ENCODE measurements around the gene ZNF414.
"Not testable (repeated sequence)": the region's sequence is repeated elsewhere in the genome, so short reads cannot be mapped to it uniquely, and the experiment has no call there.

ZNF414 gene

GRCh38 chr19:8517551-8518442 lies 3.8 kb upstream of the ZNF414 start:
- peak; percentile 89 for DNase-seq

GRCh38 chr19:8515317-8515716 lies 1.4 kb upstream of the ZNF414 start:
- DNase-seq, result peak; percentile 89

- DNase-seq, result not testable (repeated sequence)
Measured at GRCh38 chr19:8514505-8515009, 590 bp upstream of the ZNF414 start.

DNA sequence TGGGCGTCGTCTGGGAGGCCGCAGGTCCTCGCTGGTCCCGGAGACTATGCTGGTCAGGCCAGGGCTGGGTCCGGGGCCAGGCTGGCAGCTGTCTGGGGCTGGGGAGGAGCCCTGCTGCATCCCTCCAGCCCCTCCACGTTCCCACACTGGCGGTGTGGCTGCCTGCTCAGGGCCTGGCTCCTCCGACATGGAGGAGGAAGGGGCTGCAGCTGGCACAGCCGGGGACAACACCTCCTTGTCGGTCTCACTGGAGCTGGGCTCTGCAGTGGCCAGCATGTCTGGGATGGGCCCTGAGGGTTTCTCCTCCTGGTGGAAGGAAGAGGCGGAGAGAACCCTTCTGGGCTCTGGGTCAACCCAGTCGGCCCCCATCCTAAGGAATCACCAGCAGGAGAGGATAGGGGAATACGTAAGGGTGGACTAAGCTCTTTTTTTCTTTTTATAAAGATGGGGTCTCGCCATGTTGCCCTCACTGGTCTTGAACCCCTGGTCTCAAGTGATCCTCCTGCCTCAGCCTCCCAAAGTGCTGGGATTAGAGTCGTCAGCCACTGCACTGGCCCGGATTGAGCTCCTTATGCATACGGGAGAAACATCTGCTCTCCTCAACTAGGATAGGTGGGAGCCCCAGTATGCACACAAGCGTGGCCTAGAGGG lies 806 bp downstream of the ZNF414 start:
- DNase-seq, result no peak

DNA sequence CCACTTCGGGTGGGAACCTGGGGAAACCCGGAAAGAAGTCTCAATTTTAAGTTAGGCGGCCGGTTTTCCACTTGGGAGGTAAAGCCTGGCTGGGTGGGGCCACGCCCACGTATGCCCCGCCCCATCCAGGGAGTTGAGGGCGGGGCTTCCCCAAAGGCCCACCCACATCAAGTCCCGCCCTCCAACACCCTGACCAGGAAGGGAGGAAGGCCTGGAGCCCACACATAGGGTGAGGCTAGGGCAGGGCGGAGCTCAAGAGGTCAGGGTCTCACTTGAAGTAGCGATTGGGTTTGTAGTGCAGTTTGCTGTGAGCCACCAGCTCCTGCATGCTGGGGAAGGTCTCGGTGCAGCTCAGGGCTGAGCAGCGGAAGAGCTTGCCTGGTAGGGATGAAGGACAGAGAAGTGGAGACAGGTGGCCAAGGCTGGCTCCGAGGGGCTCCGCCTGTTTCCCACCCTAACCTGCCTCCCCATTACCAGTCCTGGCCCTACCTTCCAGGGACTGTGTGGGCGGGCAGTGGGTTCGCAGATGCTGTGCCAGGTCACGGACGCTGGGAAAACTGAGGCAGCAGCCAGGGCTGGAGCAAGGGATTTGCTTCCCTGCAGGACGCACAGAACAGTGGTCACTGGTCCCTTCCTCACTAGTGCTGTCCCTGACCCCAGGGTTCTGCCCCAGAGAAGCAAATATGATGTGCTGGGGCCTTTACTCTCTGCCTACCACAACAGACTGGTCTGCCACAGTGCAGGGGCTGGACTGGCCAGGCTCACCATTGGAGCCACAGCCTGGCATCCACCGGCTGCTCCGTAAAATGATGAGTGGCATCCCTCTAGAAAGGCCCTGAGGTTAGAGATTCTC lies 1.6 kb downstream of the ZNF414 start:
- peak; percentile 57 for DNase-seq

GRCh38 chr19:8511573-8512101 lies 2.3 kb downstream of the ZNF414 start:
- DNase-seq, result no peak

- no peak for DNase-seq
Measured at GRCh38 chr19:8510589-8511115, 3.3 kb downstream of the ZNF414 start.

- DNase-seq, result no peak
Measured at GRCh38 chr19:8506402-8506957, 7.5 kb downstream of the ZNF414 start.

DNA sequence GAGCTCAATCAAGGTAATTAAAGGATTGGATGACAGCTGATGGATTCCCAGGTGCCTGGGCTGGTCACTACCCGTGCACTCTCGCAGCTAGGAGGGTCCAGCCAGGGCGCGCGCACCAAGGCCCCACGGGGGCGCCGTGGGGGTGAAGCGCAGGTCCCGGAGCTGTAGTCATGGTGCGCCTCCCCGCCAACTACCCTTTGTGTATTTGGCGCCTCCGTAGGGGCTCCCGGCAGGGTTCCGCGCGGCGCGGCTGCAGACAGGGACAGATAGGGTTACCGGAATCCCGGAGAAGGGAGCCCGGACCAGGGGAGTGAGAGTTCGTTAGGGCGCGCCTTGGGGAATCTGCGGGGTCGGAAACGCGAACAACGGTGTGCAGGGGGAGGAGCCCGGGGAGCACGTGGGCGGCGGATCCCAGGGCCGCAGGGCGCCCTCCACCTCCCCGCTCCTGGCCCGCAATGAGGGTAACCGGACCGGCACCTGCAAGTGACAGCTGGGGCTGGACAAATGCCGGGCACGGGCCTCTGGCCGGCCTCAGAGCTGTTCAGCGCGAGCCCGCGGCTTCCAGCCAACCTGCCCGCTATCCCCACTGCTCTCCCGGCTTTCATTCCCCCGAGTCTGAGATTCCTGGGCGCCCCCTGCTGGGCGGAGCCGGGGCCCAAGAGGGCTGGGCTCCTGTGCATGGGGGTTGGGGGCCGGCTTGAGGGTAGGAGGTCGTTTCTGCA lies 8.1 kb downstream of the ZNF414 start:
- DNase-seq, result peak; percentile 54

DNA sequence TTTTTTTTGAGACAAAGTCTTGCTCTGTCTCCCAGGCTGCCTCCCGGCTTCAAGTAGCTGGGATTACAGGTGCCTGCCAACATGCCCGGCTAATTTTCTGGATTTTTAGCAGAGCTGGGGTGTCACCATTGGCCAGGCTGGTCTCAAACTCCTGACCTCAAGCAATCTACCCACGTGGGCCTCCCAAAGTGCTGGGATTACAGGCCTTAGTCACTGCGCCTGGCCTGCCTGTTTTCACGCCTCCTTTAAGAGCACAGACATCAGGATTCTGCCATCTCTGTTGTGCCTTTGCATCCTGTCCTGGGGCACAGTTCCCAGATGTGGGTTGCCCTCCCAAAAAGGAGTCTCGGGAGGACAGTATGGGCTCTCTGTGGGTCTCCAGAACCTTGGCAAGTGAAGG lies 9.0 kb downstream of the ZNF414 start:
- peak; percentile 30 for DNase-seq

DNA sequence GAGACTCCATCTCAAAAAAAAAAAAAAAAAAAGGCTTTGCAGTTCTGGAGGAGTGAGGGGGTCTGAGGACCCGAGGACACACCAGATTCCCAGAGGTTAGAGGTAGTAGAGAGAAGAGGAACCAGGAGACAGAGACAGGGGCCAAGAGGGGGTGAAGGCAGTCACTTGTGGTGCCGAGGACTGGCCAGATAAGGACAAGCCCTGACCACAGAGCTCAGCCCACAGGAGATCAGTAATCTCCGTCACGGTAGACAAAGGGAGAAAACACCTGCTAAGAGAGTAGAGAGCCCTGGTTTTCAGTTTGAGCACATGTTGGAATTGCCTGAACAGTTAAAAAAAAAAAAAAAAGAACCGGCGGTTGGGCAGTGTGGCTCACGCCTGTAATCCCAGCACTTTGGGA lies 9.8 kb downstream of the ZNF414 start:
- DNase-seq, result no peak

DNA sequence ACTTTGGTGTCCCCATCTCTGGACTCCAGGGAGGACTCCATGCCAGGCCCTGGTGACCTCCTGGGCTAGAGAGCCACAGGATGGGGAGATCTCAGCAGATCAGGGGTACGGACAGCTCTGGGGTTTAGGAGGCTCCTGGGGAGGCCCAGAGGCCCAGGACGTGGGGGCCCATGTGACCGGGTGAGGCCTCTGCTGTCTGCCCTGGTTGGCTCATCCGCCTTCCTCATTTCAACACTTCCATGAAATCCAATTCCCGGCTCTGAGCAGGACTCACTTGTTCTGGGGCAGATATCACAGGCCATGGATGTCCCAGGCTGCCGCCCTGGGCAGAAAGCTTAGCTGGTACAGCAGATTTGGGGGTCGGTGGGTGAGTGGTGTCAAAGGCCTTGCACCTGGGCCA lies 10.5 kb downstream of the ZNF414 start:
- peak; percentile 83 for DNase-seq

GRCh38 chr19:8501981-8502380 lies 12.0 kb downstream of the ZNF414 start:
- no peak for DNase-seq

DNA sequence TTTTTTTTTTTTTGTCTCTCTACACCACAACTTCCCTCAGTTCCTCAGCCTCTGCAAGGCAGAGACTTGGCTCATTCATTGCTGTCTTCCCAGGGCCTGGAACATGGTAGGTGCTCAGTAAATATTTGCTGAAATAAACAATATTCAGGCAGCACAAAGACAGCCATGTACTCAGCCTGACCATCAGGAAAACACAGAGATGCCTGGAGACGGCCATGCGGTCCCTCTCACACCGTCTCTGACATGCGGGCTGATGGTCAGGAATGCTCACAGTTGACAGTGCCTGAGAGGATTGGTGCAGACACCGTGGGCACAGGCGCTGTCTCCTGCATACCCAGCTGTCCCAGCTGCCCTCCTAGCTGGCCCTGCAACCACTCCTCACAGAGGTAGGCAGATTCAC lies 12.5 kb downstream of the ZNF414 start:
- no peak for DNase-seq

DNA sequence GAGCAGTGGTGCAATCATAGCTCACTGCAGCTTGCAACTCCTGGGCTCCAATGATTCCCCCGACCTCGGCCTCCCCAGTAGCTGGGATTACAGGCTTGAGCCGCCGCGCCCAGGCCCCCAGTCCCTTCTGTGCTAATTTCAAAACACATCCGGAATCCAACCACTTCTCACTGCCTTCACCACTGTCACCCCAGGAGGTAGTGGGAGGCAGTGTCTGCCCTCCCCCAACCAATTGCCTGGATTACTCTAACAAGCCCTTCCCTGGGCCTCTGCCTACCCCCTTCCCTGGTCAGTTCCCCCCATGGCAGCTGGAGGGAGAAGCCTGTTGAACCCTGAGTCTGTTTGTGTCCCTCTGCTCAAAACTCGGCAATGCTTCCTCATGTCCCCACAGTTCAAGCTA lies 13.8 kb downstream of the ZNF414 start:
- peak; percentile 71 for DNase-seq

DNA sequence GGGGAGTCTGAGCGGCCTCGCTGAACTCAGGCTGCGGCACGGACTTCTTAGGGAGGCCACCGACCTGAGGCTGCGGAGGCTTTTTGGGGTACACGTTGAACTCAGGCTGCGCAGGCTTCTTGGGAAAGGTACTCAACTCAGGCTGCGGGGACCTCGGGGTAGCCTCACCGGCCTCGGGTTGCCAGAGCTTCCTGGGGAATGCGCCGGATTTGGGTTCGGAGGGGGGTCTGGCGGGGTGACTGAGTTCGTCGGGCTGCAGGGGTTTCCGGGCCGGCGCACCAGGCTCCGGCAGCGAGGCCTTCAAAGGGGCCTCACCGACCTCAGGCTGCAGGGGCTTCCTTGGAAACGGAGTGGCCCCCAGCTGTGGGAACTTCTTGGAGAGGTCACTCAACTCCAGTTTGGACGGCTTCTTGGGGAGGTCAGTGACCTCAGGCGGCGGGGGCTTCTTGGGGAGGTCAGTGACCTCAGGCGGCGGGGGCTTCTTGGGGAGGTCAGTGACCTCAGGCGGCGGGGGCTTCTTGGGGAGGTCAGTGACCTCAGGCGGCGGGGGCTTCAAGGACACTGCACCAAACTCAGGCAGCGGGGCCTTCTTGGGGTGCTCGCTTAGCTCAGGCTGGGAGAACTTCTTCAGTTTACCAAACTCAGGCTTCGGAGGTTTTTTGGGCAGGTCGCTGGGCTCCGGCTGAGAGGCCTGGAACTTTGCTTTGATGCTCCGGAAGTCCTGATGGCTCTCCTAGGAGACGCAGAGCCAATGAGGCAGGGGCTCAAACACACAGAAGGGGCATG lies 14.7 kb downstream of the ZNF414 start:
- DNase-seq, result no peak

- DNase-seq, result no peak
Measured at GRCh38 chr19:8498295-8498694, 15.7 kb downstream of the ZNF414 start.

GRCh38 chr19:8494158-8494557 lies 19.8 kb downstream of the ZNF414 start:
- DNase-seq, result peak; percentile 43

DNA sequence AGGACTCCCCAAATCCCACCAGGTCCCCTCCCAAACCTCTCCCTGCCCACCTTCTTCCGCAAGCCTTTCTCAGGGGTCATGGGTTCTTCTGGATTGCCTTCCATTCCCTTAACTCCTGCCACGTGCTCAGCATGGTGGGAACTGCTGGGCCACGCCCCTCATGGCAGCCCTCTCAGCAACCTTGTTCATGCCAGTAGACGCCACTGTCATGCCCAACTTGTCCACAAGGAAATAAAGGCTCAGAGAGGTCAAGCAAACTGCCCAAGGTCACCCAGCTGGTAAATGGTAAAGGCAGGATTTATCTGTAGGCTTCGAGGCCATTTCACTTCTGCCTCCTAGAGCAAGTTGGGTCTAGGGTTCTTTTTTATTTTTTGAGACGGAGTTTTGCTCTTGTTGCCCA lies 22.4 kb downstream of the ZNF414 start:
- no peak for DNase-seq

GRCh38 chr19:8490873-8491272 lies 23.1 kb downstream of the ZNF414 start:
- no peak for DNase-seq

DNA sequence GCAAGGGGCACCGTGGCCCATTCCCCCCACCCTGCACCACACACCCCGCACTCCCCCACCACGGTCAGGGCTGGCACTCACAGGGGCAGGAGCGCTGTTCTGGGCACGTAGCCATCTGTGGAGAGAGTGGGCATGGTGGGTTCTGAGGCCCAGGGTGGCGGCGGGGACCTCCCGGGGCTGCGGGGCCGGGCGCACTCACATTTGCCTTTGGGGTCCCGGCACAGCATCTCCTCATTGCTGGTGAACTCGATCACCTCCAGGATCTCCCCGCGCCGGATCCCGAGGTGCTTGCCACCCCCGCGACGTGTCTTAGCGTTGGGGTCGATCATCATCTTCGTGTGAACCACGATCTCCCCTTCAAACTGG lies 23.6 kb downstream of the ZNF414 start:
- DNase-seq, result no peak
